Natural killer cell treated with Interleukin-12 subunit alpha and Interleukin-12 subunit beta and Interleukin-15 and Interleukin-18, amount 100 ng/mL, for 72 hours (primary cell): ENCODE data around the gene POU4F3. TPM values are rescaled to one million over a fixed set of nuclear protein-coding genes. Genes with fewer than 3 reads are reported as not detected.
A peak's percentile ranks its signal among the peaks of the same experiment; 100 is the strongest.
"Not testable (repeated sequence)": the region's sequence is repeated elsewhere in the genome, so short reads cannot be mapped to it uniquely, and the experiment has no call there.

ENCODE experiments used
- ATAC-seq, 2 donors: fragments of 150-1000 bp; cut with Tn5 transposase in 1 of 2; sonication (Bioruptor Pico), chemical (Tn5 transposase) in 1 of 2; 2 replicates each; pipeline ENCODE4 v1.10.0; 2021
- DNase-seq: peaks from one replicate; pipeline ENCODE4 v3.0.0; 2022; ENCODE audit warnings: low spot score
- H3K27ac Mint-ChIP-seq, 2 donors: 1 replicate in 1 of 2; 2 replicates in 1 of 2; pipeline ENCODE4 v1.8.0; 2022; ENCODE audit warnings: mixed read lengths in 2 of 2, mild to moderate bottlenecking in 1 of 2, moderate library complexity in 1 of 2
- H3K27me3 Mint-ChIP-seq, 2 donors: 1 replicate in 1 of 2; 2 replicates in 1 of 2; pipeline ENCODE4 v1.8.0; 2022; ENCODE audit warnings: mixed read lengths in 2 of 2
- H3K36me3 Mint-ChIP-seq: one replicate; pipeline ENCODE4 v1.8.0; 2022; ENCODE audit warnings: mixed read lengths
- H3K4me1 Mint-ChIP-seq, 2 donors: 1 replicate in 1 of 2; 2 replicates in 1 of 2; pipeline ENCODE4 v1.8.0; 2022; ENCODE audit warnings: low read depth in 2 of 2, mixed read lengths in 2 of 2, mild to moderate bottlenecking in 1 of 2
- H3K4me3 Mint-ChIP-seq: one replicate; pipeline ENCODE4 v1.8.0; 2022; ENCODE audit warnings: mixed read lengths
- H3K9me3 Mint-ChIP-seq: 2 replicates; pipeline ENCODE4 v1.8.0; 2022; ENCODE audit warnings: mixed read lengths
- total RNA-seq, 2 donors: library from RNA; stranded (reverse); gene quantifications; one replicate each; pipeline ENCODE4 v1.2.3, GENCODE V29; 2022

Gene POU4F3, protein sequence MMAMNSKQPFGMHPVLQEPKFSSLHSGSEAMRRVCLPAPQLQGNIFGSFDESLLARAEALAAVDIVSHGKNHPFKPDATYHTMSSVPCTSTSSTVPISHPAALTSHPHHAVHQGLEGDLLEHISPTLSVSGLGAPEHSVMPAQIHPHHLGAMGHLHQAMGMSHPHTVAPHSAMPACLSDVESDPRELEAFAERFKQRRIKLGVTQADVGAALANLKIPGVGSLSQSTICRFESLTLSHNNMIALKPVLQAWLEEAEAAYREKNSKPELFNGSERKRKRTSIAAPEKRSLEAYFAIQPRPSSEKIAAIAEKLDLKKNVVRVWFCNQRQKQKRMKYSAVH
- total RNA-seq, result not detected

- DNase-seq (no peak), ATAC-seq (no peak)
- H3K4me1 Mint-ChIP-seq, result peaks cover 0 to 3% of the 10 kb centered on the region in 2 donors
- H3K36me3 Mint-ChIP-seq, result peaks cover 5% of the 10 kb centered on the region
- H3K27me3 Mint-ChIP-seq, result peaks cover 61 to 86% of the 10 kb centered on the region in 2 donors
- no peaks in the 10 kb centered on the region for H3K9me3 Mint-ChIP-seq
- H3K27ac Mint-ChIP-seq, result no peak within 1 kb of the TSS
- H3K4me3 Mint-ChIP-seq, result no peak within 1 kb of the TSS
Measured at GRCh38 chr5:146338774-146339714, at the start of gene POU4F3. POU4F3 (plus strand) TSS chr5:146338839; CDS start chr5:146339113, 274 bp downstream.

- ATAC-seq, result no peak
- Mint-ChIP-seq H3K36me3 (no peaks in the 10 kb centered on the region), H3K27me3 (no peaks in the 10 kb centered on the region), H3K27ac (no peak overlapping the region), H3K9me3 (no peaks in the 10 kb centered on the region), H3K4me3 (no peak overlapping the region), H3K4me1 (no peaks in the 10 kb centered on the region)
- DNase-seq, result no peak
Measured at GRCh38 chr5:146290318-146290717, 48.3 kb upstream of the POU4F3 start.

GRCh38 chr5:146291421-146292074, 47.1 kb upstream of the POU4F3 start:
- no peak overlapping the region for H3K4me3 Mint-ChIP-seq
- H3K27me3 Mint-ChIP-seq, result no peaks in the 10 kb centered on the region
- peak; percentile 59 for DNase-seq
- H3K36me3 Mint-ChIP-seq, result no peaks in the 10 kb centered on the region
- no peak for ATAC-seq
- no peaks in the 10 kb centered on the region for H3K4me1 Mint-ChIP-seq
- no peaks in the 10 kb centered on the region for H3K9me3 Mint-ChIP-seq
- no peak overlapping the region for H3K27ac Mint-ChIP-seq

DNA sequence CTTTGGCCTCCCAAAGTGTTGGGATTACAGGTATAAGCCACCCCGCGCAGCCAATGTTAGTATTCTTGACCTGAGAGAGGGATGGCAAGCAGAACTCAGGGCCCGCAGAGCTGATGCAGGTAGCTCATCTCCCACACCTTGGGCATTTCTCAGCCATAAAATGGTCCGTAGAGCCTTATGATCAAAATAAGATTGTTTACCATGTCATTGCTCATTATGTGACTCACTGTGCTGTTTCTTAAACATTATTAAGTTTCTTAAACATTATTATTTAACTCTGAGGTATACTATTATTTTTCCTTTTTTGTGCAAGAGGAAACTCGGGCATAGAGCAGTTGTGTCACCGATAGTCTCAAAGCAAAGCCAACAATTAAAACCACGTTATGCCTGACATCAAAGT, 42.4 kb upstream of the POU4F3 start:
- ATAC-seq (no peak), DNase-seq (no peak)

GRCh38 chr5:146298920-146299319, 39.7 kb upstream of the POU4F3 start:
- H3K27ac Mint-ChIP-seq, H3K9me3 Mint-ChIP-seq, ATAC-seq, DNase-seq, H3K36me3 Mint-ChIP-seq, H3K4me1 Mint-ChIP-seq, H3K27me3 Mint-ChIP-seq, H3K4me3 Mint-ChIP-seq: not testable (repeated sequence)

More for the DNA sequence above, 42.4 kb upstream of the POU4F3 start:
- peaks cover 0 to 6% of the 10 kb centered on the region in 2 donors for H3K27me3 Mint-ChIP-seq
- H3K4me3 Mint-ChIP-seq, result no peak overlapping the region
- no peaks in the 10 kb centered on the region for H3K36me3 Mint-ChIP-seq
- H3K9me3 Mint-ChIP-seq, result no peaks in the 10 kb centered on the region
- no peaks in the 10 kb centered on the region for H3K4me1 Mint-ChIP-seq
- H3K27ac Mint-ChIP-seq, result no peak overlapping the region

DNA sequence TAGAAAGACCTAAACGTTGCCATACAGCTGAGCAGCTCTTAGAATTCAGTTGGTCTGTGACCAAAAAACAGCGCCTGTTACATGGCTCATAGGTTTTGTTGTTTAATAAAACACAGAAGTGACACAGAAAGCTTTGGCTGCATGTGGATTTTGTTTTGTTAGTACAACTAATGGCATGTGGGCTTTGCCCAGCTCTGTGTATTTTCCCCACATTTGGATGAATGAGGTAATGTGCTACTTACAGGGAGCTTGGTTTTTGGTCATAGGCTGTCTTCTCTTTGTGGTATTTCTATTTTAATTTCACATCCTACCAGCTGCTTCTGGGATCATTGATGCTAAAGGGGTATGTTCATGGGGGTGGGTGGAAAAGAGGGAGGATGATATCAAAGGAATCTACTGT, 37.0 kb upstream of the POU4F3 start:
- Mint-ChIP-seq H3K4me1 (no peaks in the 10 kb centered on the region), H3K9me3 (no peaks in the 10 kb centered on the region), H3K4me3 (no peak overlapping the region), H3K27me3 (peaks cover 12 to 20% of the 10 kb centered on the region in 2 donors), H3K27ac (no peak overlapping the region), H3K36me3 (no peaks in the 10 kb centered on the region)
- no peak for DNase-seq
- ATAC-seq, result no peak

GRCh38 chr5:146302406-146302805, 36.2 kb upstream of the POU4F3 start:
- H3K4me3 Mint-ChIP-seq, result no peak overlapping the region
- no peak for ATAC-seq
- no peak overlapping the region for H3K27ac Mint-ChIP-seq
- H3K4me1 Mint-ChIP-seq, result no peaks in the 10 kb centered on the region
- DNase-seq, result no peak
- H3K9me3 Mint-ChIP-seq, result no peaks in the 10 kb centered on the region
- H3K36me3 Mint-ChIP-seq, result no peaks in the 10 kb centered on the region
- peaks cover 18 to 20% of the 10 kb centered on the region in 2 donors for H3K27me3 Mint-ChIP-seq

DNA sequence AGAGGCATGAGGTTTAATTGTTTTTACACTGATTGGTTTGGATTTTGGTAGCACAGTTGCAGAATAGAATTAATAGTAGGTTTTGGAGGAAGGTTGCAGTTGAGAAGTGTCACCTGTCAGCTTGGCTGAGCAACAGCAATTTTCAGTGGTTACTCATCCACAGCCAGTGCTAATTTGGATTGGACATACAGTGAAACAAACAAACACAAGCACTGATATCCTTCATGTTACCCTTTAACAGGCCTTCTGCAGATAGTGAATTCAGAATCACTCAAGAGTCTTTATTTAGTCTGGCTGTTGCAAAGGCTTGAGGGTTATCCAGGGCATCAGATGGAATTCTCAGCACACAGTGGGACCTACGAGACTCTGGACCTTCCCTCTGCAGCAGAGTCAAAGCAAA, 31.8 kb upstream of the POU4F3 start:
- Mint-ChIP-seq H3K27ac (no peak overlapping the region), H3K27me3 (peaks cover 23 to 30% of the 10 kb centered on the region in 2 donors), H3K36me3 (no peaks in the 10 kb centered on the region), H3K4me3 (no peak overlapping the region), H3K9me3 (no peaks in the 10 kb centered on the region), H3K4me1 (no peaks in the 10 kb centered on the region)
- DNase-seq (no peak), ATAC-seq (no peak)

GRCh38 chr5:146307796-146308195, 30.8 kb upstream of the POU4F3 start:
- peaks cover 21 to 30% of the 10 kb centered on the region in 2 donors for H3K27me3 Mint-ChIP-seq
- H3K4me3 Mint-ChIP-seq, result no peak overlapping the region
- no peak for ATAC-seq
- H3K4me1 Mint-ChIP-seq, result no peaks in the 10 kb centered on the region
- no peak overlapping the region for H3K27ac Mint-ChIP-seq
- no peak for DNase-seq
- no peaks in the 10 kb centered on the region for H3K36me3 Mint-ChIP-seq
- no peaks in the 10 kb centered on the region for H3K9me3 Mint-ChIP-seq

DNA sequence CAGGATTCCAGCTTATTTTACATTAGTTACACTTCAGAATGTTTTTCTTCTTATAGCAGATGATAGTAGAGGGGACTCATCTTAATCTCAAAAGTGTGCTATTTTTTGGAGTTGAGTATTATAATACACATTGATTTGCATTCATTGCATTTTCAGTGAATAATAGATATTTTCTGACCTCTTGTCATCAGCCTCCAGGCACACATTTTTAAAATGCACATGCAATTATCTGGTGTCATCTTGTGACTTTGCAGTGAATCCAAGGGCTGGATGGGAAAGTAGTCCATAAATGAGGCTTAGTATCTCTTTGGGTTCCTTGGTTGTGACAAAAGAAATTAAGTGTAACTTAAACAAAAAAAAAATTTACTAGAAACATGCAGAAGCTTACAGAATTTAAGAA, 28.1 kb upstream of the POU4F3 start:
- no peak overlapping the region for H3K4me3 Mint-ChIP-seq
- peaks cover 0 to 6% of the 10 kb centered on the region in 2 donors for H3K4me1 Mint-ChIP-seq
- DNase-seq (no peak), ATAC-seq (no peak)
- H3K27ac Mint-ChIP-seq, result no peak overlapping the region
- H3K36me3 Mint-ChIP-seq, result no peaks in the 10 kb centered on the region
- peaks cover 24 to 41% of the 10 kb centered on the region in 2 donors for H3K27me3 Mint-ChIP-seq
- H3K9me3 Mint-ChIP-seq, result no peaks in the 10 kb centered on the region

DNA sequence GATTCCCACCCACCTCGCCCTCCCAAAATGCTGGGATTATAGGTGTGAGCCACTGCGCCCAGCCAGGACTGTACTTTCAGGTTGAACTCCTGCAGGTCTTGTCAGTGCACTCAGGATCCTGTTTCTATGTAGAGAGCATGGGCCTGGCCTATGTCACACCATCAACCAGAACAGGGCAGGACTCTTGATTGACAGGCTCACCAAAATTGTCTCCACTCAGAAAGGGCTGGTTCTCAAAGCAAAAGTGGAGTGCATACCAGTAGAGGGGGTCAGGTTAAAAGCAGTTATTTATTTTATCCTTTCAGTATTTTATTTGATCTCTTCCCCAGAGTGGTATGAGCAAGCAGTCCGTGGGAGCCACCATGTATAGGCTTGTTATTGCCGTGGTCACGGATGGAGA, 27.4 kb upstream of the POU4F3 start:
- Mint-ChIP-seq H3K9me3 (no peaks in the 10 kb centered on the region), H3K36me3 (no peaks in the 10 kb centered on the region), H3K27ac (no peak overlapping the region), H3K4me3 (no peak overlapping the region), H3K4me1 (peaks cover 0 to 6% of the 10 kb centered on the region in 2 donors), H3K27me3 (peaks cover 24 to 41% of the 10 kb centered on the region in 2 donors)
- ATAC-seq (no peak), DNase-seq (no peak)

DNA sequence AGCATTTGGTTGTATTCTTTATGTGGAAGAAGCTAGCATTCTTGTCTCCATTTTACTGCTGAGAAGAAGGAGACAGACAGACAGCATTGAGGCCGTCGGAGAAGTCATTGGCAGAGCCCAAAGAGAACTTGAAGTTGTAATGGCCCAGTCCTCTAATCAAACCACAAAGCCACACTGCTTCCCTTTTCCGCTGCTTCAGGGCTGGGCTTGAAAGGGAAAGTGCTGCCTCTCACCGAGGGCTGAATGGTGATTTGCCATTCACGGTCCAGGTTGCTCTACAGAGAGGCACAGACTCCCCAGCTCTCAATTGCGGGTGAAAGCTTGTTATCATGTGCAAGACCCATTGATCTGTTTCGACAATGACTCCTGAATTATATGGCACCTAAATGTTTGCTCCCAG, 25.6 kb upstream of the POU4F3 start:
- H3K36me3 Mint-ChIP-seq, result no peaks in the 10 kb centered on the region
- no peak for ATAC-seq
- H3K9me3 Mint-ChIP-seq, result no peaks in the 10 kb centered on the region
- H3K27me3 Mint-ChIP-seq, result peaks cover 26 to 34% of the 10 kb centered on the region in 2 donors
- H3K4me3 Mint-ChIP-seq, result no peak overlapping the region
- no peak overlapping the region for H3K27ac Mint-ChIP-seq
- H3K4me1 Mint-ChIP-seq, result peaks cover 0 to 6% of the 10 kb centered on the region in 2 donors
- no peak for DNase-seq

DNA sequence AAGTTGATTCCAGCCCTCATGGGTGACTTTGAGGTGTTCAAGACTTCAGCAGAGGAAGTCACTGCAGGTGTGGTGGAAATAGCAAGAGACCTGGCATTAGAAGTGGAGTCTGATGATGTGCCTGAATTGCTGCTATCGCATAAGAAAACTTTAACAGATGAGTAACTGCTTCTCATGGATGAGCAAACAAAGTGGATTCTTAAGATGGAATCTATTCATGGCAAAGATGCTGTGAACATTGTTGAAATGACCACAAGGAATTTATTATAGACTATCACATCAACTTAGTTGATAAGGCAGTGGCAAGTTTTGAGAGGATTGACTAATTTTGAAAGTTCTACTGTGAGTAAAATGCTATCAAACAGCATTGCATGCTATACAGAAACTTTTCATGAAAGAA, 17.1 kb upstream of the POU4F3 start:
- peaks cover 0 to 9% of the 10 kb centered on the region in 2 donors for H3K27me3 Mint-ChIP-seq
- ATAC-seq, result no peak
- H3K36me3 Mint-ChIP-seq, result no peaks in the 10 kb centered on the region

More for the DNA sequence above, 17.1 kb upstream of the POU4F3 start:
- Mint-ChIP-seq H3K4me3 (no peak overlapping the region), H3K4me1 (no peaks in the 10 kb centered on the region), H3K9me3 (no peaks in the 10 kb centered on the region), H3K27ac (no peak overlapping the region)
- DNase-seq, result no peak
